Stimulated activated naive CD4-positive, alpha-beta T cell treated with Interleukin-2 at 50 U/mL for 16 hours (primary cell): Measurements from ENCODE around the gene EIF4G1.

Source experiments
- DNase-seq: peaks from one replicate; lab custom pipeline; 2025; lab: John Stamatoyannopoulos, UW

Gene EIF4G1

GRCh38 chr3:184305577-184305976 lies 8.8 kb upstream of the EIF4G1 start:
- no peak for DNase-seq

GRCh38 chr3:184306341-184306972 lies 7.9 kb upstream of the EIF4G1 start:
- DNase-seq = no peak

GRCh38 chr3:184307915-184308314 lies 6.5 kb upstream of the EIF4G1 start:
- no peak for DNase-seq

- DNase-seq = no peak
Measured at GRCh38 chr3:184308744-184309143, 5.7 kb upstream of the EIF4G1 start.

- no peak for DNase-seq
Measured at GRCh38 chr3:184311633-184312032, 2.8 kb upstream of the EIF4G1 start.

GRCh38 chr3:184314700-184315542 lies 515 bp downstream of the EIF4G1 start:
- DNase-seq = peak; percentile 64

- DNase-seq = no peak
Measured at GRCh38 chr3:184315543-184315867, 1.1 kb downstream of the EIF4G1 start.

GRCh38 chr3:184315871-184316661 lies 1.7 kb downstream of the EIF4G1 start:
- no peak for DNase-seq

- no peak for DNase-seq
Measured at GRCh38 chr3:184316792-184317191, 2.4 kb downstream of the EIF4G1 start.

GRCh38 chr3:184317201-184317600 lies 2.8 kb downstream of the EIF4G1 start:
- no peak for DNase-seq

- peak; percentile 43 for DNase-seq
Measured at GRCh38 chr3:184320104-184320445, 5.7 kb downstream of the EIF4G1 start.

- DNase-seq = no peak
Measured at GRCh38 chr3:184321666-184322065, 7.3 kb downstream of the EIF4G1 start.

GRCh38 chr3:184322731-184323487 lies 8.5 kb downstream of the EIF4G1 start:
- no peak for DNase-seq

GRCh38 chr3:184323696-184324095 lies 9.3 kb downstream of the EIF4G1 start:
- DNase-seq = no peak

GRCh38 chr3:184325269-184325668 lies 10.9 kb downstream of the EIF4G1 start:
- no peak for DNase-seq

- peak; percentile 55 for DNase-seq
Measured at GRCh38 chr3:184325715-184326369, 11.4 kb downstream of the EIF4G1 start.

- DNase-seq = no peak
Measured at GRCh38 chr3:184327171-184327570, 12.8 kb downstream of the EIF4G1 start.

GRCh38 chr3:184328516-184328915 lies 14.1 kb downstream of the EIF4G1 start:
- DNase-seq = no peak

GRCh38 chr3:184332370-184333090 lies 18.1 kb downstream of the EIF4G1 start:
- DNase-seq = no peak

- no peak for DNase-seq
Measured at GRCh38 chr3:184333190-184333589, 18.8 kb downstream of the EIF4G1 start.

- no peak for DNase-seq
Measured at GRCh38 chr3:184333700-184334099, 19.3 kb downstream of the EIF4G1 start.
